Liver (tissue), 3 donors: ENCODE measurements around the gene FARS2.

Experiments
- CTCF ChIP-seq: fragments of 150-350 bp; IDR thresholded peaks from 2 replicates; pipeline ENCODE4 v1.5.1; 2017; ENCODE audit warnings: improper control_type of control experiment, low read depth, low read length; ENCODE audit not compliant: missing input control
- MAX ChIP-seq: IDR thresholded peaks from 2 replicates; pipeline ENCODE4 v1.6.1; 2016; ENCODE audit warnings: antibody characterized with exemption
- RXRA ChIP-seq, 2 donors: IDR thresholded peaks; 2 replicates each; pipeline ENCODE4 v1.6.1; 2017 to 2018; ENCODE audit warnings: antibody characterized with exemption in 2 of 2, mild to moderate bottlenecking in 1 of 2
- TAF1 ChIP-seq: conservative IDR thresholded peaks from 2 replicates; pipeline ENCODE4 v1.6.1; 2016; ENCODE audit warnings: antibody characterized with exemption, mild to moderate bottlenecking
- donor health status: healthy.
- donor health status: healthy.

GRCh38 chr6:5738211-5738610 is 476.9 kb downstream of the FARS2 start:
- no peak for TF ChIP-seq CTCF
- no peak for TF ChIP-seq TAF1
- TF ChIP-seq MAX = no peak
- no peak for TF ChIP-seq RXRA (IDR thresholded peaks at IDR 0.05)
